NCI-H748 (cell line): ENCODE data around the gene ARMCX5.

ENCODE experiments used
- DNase-seq: peaks from one replicate; lab custom pipeline; 2025; ENCODE audit not compliant: unreplicated experiment; lab: John Stamatoyannopoulos, UW

The ARMCX5 gene

GRCh38 chrX:102599084-102599950 is at the start of gene ARMCX5:
Gene ARMCX5, plus strand, starts transcription at chrX:102599515. Its CDS starts 2,627 bp downstream, at chrX:102602142.
- DNase-seq, result peak; percentile 94

GRCh38 chrX:102558607-102559006 is 40.7 kb upstream of the ARMCX5 start:
- no peak for DNase-seq

- DNase-seq, result no peak
These were observed 38.8 kb upstream of the ARMCX5 start for GRCh38 chrX:102560423-102561068.

GRCh38 chrX:102580891-102581290 is 18.4 kb upstream of the ARMCX5 start:
- no peak for DNase-seq

GRCh38 chrX:102593367-102593766 is 5.9 kb upstream of the ARMCX5 start:
- no peak for DNase-seq

GRCh38 chrX:102599951-102600579 is 750 bp downstream of the ARMCX5 start:
- peak; percentile 4 for DNase-seq

GRCh38 chrX:102604327-102604726 is 5.0 kb downstream of the ARMCX5 start:
- no peak for DNase-seq

GRCh38 chrX:102606115-102606514 is 6.8 kb downstream of the ARMCX5 start:
- DNase-seq, result no peak

GRCh38 chrX:102610905-102611304 is 11.6 kb downstream of the ARMCX5 start:
- DNase-seq, result no peak

GRCh38 chrX:102624105-102624504 is 24.8 kb downstream of the ARMCX5 start:
- DNase-seq, result no peak

GRCh38 chrX:102627640-102628039 is 28.3 kb downstream of the ARMCX5 start:
- no peak for DNase-seq

GRCh38 chrX:102637561-102637960 is 38.2 kb downstream of the ARMCX5 start:
- DNase-seq, result no peak

- no peak for DNase-seq
These were observed 51.6 kb downstream of the ARMCX5 start for GRCh38 chrX:102650903-102651241.

GRCh38 chrX:102651242-102652011 is 52.1 kb downstream of the ARMCX5 start, which contains the start of gene GPRASP1:
Gene GPRASP1, plus strand, starts transcription at chrX:102651483. Its CDS starts 2,431 bp downstream, at chrX:102653914.
- DNase-seq, result peak; percentile 79

GRCh38 chrX:102652031-102652688 is 52.8 kb downstream of the ARMCX5 start:
- peak; percentile 72 for DNase-seq
